Mesothelial cell of epicardium (in vitro differentiated cells): Measurements from ENCODE around the gene ZXDA. TPM values are rescaled to one million over a fixed set of nuclear protein-coding genes. Genes with fewer than 3 reads are reported as not detected.

Experiments used
- DNase-seq, 2 experiments: peaks; one replicate each; pipeline ENCODE4 v3.0.0; 2021; ENCODE audit warnings: low spot score in 2 of 2; ENCODE audit not compliant: unreplicated experiment in 2 of 2
- H3K27ac Mint-ChIP-seq: 2 replicates; pipeline ENCODE4 v1.8.0; 2021; ENCODE audit warnings: mixed read lengths
- H3K27me3 Mint-ChIP-seq: 2 replicates; pipeline ENCODE4 v1.8.0; 2021; ENCODE audit warnings: low read depth, mixed read lengths
- H3K36me3 Mint-ChIP-seq: 2 replicates; pipeline ENCODE4 v1.8.0; 2021; ENCODE audit warnings: mixed read lengths
- H3K4me1 Mint-ChIP-seq: 2 replicates; pipeline ENCODE4 v1.8.0; 2021; ENCODE audit warnings: mixed read lengths
- H3K4me3 Mint-ChIP-seq: 2 replicates; pipeline ENCODE4 v1.8.0; 2021; ENCODE audit warnings: mild to moderate bottlenecking, moderate library complexity, mixed read lengths
- H3K9me3 Mint-ChIP-seq: 2 replicates; pipeline ENCODE4 v1.8.0; 2021; ENCODE audit warnings: mixed read lengths
- total RNA-seq: library from RNA; stranded (reverse); gene quantifications from 3 replicates; pipeline ENCODE4 v1.2.1, GENCODE V29; 2021
- TF ChIP-seq, protein P1 (sequence below): fragments of 200-600 bp; sonication (generic); IDR thresholded peaks from one replicate; pipeline ENCODE4 v1.5.0; 2021; ENCODE audit warnings: antibody characterized with exemption; ENCODE audit not compliant: unreplicated experiment

Gene ZXDA
- total RNA-seq, 1 donor from 2014 or later, result 0.38 TPM

GRCh38 chrX:57906790-57907189 lies 3.5 kb downstream of the ZXDA start:
- TF ChIP-seq, protein P1, sequence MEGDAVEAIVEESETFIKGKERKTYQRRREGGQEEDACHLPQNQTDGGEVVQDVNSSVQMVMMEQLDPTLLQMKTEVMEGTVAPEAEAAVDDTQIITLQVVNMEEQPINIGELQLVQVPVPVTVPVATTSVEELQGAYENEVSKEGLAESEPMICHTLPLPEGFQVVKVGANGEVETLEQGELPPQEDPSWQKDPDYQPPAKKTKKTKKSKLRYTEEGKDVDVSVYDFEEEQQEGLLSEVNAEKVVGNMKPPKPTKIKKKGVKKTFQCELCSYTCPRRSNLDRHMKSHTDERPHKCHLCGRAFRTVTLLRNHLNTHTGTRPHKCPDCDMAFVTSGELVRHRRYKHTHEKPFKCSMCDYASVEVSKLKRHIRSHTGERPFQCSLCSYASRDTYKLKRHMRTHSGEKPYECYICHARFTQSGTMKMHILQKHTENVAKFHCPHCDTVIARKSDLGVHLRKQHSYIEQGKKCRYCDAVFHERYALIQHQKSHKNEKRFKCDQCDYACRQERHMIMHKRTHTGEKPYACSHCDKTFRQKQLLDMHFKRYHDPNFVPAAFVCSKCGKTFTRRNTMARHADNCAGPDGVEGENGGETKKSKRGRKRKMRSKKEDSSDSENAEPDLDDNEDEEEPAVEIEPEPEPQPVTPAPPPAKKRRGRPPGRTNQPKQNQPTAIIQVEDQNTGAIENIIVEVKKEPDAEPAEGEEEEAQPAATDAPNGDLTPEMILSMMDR, result no peak
- peaks cover 54% of the 10 kb centered on the region for H3K9me3 Mint-ChIP-seq

GRCh38 chrX:57905141-57905540 lies 5.1 kb downstream of the ZXDA start:
- no peaks in the 10 kb centered on the region for H3K36me3 Mint-ChIP-seq
- TF ChIP-seq, protein P1, result no peak
- no peak overlapping the region for H3K4me3 Mint-ChIP-seq
- no peak for DNase-seq
- H3K27ac Mint-ChIP-seq, result no peak overlapping the region
- H3K9me3 Mint-ChIP-seq, result peaks cover 41% of the 10 kb centered on the region
- no peaks in the 10 kb centered on the region for H3K4me1 Mint-ChIP-seq
- no peaks in the 10 kb centered on the region for H3K27me3 Mint-ChIP-seq

More at GRCh38 chrX:57906790-57907189, 3.5 kb downstream of the ZXDA start:
- no peaks in the 10 kb centered on the region for H3K36me3 Mint-ChIP-seq
- H3K4me1 Mint-ChIP-seq, result no peaks in the 10 kb centered on the region
- no peak overlapping the region for H3K27ac Mint-ChIP-seq
- DNase-seq, result no peak
- no peak overlapping the region for H3K4me3 Mint-ChIP-seq
- no peaks in the 10 kb centered on the region for H3K27me3 Mint-ChIP-seq

GRCh38 chrX:57904176-57904880 lies 5.9 kb downstream of the ZXDA start:
- TF ChIP-seq, protein P1, result no peak
- Mint-ChIP-seq H3K9me3 (peaks cover 41% of the 10 kb centered on the region), H3K36me3 (no peaks in the 10 kb centered on the region)

DNA sequence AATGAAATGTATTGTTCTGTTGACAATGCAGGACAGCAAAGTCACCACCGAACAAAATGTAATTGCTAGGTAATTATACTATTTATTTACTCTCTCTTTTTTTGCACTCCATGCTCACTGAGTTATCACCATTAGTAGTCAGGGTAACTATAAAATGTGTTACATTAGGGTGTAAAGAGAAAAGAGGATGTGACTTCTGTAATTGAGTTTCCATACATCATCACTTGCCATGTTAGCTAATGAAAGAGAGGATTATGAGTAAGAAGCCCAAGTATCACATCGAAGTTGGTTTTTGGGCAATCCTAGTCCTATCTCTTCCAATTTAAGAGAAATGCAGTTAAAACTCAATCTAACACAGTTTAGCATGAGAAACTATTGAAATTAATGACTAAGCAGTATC lies 7.6 kb downstream of the ZXDA start:
- no peaks in the 10 kb centered on the region for H3K27me3 Mint-ChIP-seq
- H3K36me3 Mint-ChIP-seq, result peaks cover 2% of the 10 kb centered on the region
- DNase-seq, result no peak
- TF ChIP-seq, protein P1, result no peak
- no peak overlapping the region for H3K27ac Mint-ChIP-seq
- H3K4me3 Mint-ChIP-seq, result no peak overlapping the region
- no peaks in the 10 kb centered on the region for H3K4me1 Mint-ChIP-seq
- peaks cover 54% of the 10 kb centered on the region for H3K9me3 Mint-ChIP-seq

More at GRCh38 chrX:57904176-57904880, 5.9 kb downstream of the ZXDA start:
- H3K4me3 Mint-ChIP-seq, result no peak overlapping the region
- DNase-seq, result no peak
- no peaks in the 10 kb centered on the region for H3K4me1 Mint-ChIP-seq
- no peak overlapping the region for H3K27ac Mint-ChIP-seq
- H3K27me3 Mint-ChIP-seq, result no peaks in the 10 kb centered on the region

DNA sequence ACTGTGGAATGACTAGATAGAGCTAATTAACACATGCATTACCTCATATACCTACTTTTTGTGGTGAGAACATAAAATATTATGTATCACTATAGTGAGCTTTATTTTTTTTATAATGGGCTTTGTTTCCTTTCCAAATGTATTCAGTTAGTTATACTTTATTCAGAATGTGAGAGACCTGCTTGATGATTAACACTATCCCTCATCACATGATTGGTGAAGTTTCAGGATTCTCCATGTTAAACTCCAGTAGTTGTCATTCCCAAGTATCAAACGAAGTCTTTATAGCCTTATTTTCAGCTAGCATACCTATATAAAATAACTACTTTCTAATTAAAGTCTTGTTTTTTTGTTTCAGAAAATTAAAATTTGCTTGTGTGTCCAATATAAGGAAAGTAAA lies 8.8 kb downstream of the ZXDA start:
- Mint-ChIP-seq H3K27ac (no peak overlapping the region), H3K4me1 (no peaks in the 10 kb centered on the region), H3K4me3 (no peak overlapping the region), H3K36me3 (peaks cover 3% of the 10 kb centered on the region), H3K27me3 (no peaks in the 10 kb centered on the region), H3K9me3 (peaks cover 57% of the 10 kb centered on the region)
- DNase-seq, result no peak
- TF ChIP-seq, protein P1, result no peak

GRCh38 chrX:57900975-57901374 lies 9.3 kb downstream of the ZXDA start:
- H3K27me3 Mint-ChIP-seq, result no peaks in the 10 kb centered on the region
- H3K36me3 Mint-ChIP-seq, result peaks cover 3% of the 10 kb centered on the region
- TF ChIP-seq, protein P1, result no peak
- H3K9me3 Mint-ChIP-seq, result peaks cover 57% of the 10 kb centered on the region
- no peak for DNase-seq
- H3K4me3 Mint-ChIP-seq, result no peak overlapping the region
- no peaks in the 10 kb centered on the region for H3K4me1 Mint-ChIP-seq
- no peak overlapping the region for H3K27ac Mint-ChIP-seq
